Cortex of kidney (tissue), 1 donor: ENCODE results near the gene GALNT10.

ENCODE experiments used
- DNase-seq: peaks from one replicate; lab custom pipeline; 2025; lab: John Stamatoyannopoulos, UW

Gene GALNT10

GRCh38 chr5:154178661-154179060 lies 11.9 kb upstream of the GALNT10 start:
- DNase-seq, result no peak

- DNase-seq, result no peak
Measured at GRCh38 chr5:154179846-154180710, 10.5 kb upstream of the GALNT10 start.

- no peak for DNase-seq
Measured at GRCh38 chr5:154181161-154181560, 9.4 kb upstream of the GALNT10 start.

- no peak for DNase-seq
Measured at GRCh38 chr5:154189256-154189818, 1.2 kb upstream of the GALNT10 start.

- peak; percentile 11 for DNase-seq
Measured at GRCh38 chr5:154189819-154190594, 526 bp upstream of the GALNT10 start.

- no peak for DNase-seq
Measured at GRCh38 chr5:154191467-154192261, 1.1 kb downstream of the GALNT10 start.

- DNase-seq, result no peak
Measured at GRCh38 chr5:154193283-154193682, 2.8 kb downstream of the GALNT10 start.

GRCh38 chr5:154193701-154194121 lies 3.2 kb downstream of the GALNT10 start:
- no peak for DNase-seq

GRCh38 chr5:154194345-154195329 lies 4.1 kb downstream of the GALNT10 start:
- no peak for DNase-seq

GRCh38 chr5:154196281-154196680 lies 5.7 kb downstream of the GALNT10 start:
- no peak for DNase-seq

- no peak for DNase-seq
Measured at GRCh38 chr5:154196955-154197652, 6.6 kb downstream of the GALNT10 start.

GRCh38 chr5:154197801-154198491 lies 7.4 kb downstream of the GALNT10 start:
- no peak for DNase-seq

- no peak for DNase-seq
Measured at GRCh38 chr5:154198611-154199230, 8.2 kb downstream of the GALNT10 start.

- DNase-seq, result no peak
Measured at GRCh38 chr5:154199263-154199662, 8.7 kb downstream of the GALNT10 start.

GRCh38 chr5:154199671-154200220 lies 9.2 kb downstream of the GALNT10 start:
- DNase-seq, result no peak

GRCh38 chr5:154200221-154200620 lies 9.7 kb downstream of the GALNT10 start:
- DNase-seq, result no peak

GRCh38 chr5:154201108-154201769 lies 10.7 kb downstream of the GALNT10 start:
- no peak for DNase-seq
